Mammary epithelial cell (primary cell): ENCODE measurements around the gene PLCE1.

Experiments
- EZH2 ChIP-seq: IDR thresholded peaks from 2 replicates; pipeline ENCODE4 v1.6.1; 2012; ENCODE audit warnings: low read length, inconsistent platforms, borderline replicate concordance
- TF ChIP-seq, protein P1 (sequence below), 2 donors: IDR thresholded peaks in 1 of 2; conservative IDR thresholded peaks in 1 of 2; 2 replicates each; pipeline ENCODE4 v1.5.1; 2011 to 2012; ENCODE audit warnings: inconsistent platforms in 2 of 2, low read length in 2 of 2, mild to moderate bottlenecking in 2 of 2, control low read depth in 1 of 2, low read depth in 1 of 2; ENCODE audit not compliant: insufficient read depth in 1 of 2; ENCODE audit errors: extremely low read depth in 1 of 2

DNA sequence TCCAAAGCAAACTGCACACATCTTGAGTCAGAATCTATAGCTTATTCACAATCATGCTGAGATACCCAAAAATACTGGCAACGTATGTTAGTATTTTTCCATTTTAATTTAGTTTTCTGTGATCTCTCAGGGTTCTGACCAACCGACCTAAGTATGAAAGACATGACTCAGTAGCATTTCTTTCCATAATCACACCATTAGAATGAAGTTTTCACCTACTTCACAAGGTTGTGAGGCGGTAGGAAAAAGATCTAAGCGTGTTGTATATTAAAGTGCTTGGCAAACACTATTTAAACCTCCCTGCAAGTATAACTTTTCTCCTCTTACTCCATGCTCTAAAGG lies 49.1 kb downstream of the PLCE1 start:
- TF ChIP-seq, protein P1, sequence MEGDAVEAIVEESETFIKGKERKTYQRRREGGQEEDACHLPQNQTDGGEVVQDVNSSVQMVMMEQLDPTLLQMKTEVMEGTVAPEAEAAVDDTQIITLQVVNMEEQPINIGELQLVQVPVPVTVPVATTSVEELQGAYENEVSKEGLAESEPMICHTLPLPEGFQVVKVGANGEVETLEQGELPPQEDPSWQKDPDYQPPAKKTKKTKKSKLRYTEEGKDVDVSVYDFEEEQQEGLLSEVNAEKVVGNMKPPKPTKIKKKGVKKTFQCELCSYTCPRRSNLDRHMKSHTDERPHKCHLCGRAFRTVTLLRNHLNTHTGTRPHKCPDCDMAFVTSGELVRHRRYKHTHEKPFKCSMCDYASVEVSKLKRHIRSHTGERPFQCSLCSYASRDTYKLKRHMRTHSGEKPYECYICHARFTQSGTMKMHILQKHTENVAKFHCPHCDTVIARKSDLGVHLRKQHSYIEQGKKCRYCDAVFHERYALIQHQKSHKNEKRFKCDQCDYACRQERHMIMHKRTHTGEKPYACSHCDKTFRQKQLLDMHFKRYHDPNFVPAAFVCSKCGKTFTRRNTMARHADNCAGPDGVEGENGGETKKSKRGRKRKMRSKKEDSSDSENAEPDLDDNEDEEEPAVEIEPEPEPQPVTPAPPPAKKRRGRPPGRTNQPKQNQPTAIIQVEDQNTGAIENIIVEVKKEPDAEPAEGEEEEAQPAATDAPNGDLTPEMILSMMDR (conservative IDR thresholded peaks at IDR 0.05 in 1 of 2, IDR thresholded peaks at IDR 0.05 in 1 of 2; ENCODE audit: extremely low read depth in 1 of 2, insufficient read depth in 1 of 2, low read depth in 1 of 2, low read length in 2 of 2) = no peak
- TF ChIP-seq EZH2 = no peak
